Measurements from ENCODE around the gene PRKG1.

DNA sequence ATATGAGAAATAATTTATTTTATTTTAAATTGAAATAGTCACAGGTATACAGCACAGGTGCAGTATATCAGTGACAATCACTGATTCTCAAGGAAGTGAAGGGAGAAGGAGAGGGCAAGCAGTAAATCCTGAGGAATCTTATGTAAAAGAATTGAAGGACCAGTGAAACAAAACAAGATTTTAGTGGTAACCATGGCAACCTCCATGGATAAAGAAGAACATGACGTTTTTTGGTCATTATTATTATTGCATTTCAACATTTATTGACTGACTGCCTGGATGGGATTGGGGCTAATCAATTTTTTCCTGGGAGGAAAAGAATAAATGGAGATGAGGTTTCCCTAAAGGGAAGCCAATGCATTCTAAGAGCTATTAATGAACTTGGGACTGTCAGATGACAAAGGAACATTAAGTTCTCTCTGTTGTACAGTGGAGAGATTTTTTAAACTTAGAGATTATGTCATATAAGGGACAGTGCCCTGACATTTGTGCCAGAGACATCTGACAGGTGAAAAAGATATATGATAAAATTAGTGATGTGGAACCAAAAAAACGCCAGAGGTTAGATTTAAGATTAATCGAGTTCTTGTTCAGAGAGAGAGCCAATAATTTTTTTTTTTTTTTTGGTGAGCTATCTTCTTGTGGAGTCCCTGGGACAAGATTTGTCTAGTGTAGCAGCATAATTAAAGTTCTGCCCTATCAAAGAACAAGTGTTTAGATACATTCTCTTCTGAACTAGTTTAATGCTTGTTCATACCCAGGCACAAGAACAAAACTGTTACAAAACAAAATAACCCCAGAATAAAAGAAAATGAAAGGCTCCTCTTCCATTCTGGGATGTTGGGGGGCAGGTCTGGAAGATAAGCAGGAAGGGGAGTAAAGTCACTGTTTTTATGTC, 345.2 kb downstream of the PRKG1 start:
- TF ChIP-seq POLR2AphosphoS5 (IDR thresholded peaks at IDR 0.05; ENCODE audit: low read depth, low read length): no peak
- TF ChIP-seq, protein P1, sequence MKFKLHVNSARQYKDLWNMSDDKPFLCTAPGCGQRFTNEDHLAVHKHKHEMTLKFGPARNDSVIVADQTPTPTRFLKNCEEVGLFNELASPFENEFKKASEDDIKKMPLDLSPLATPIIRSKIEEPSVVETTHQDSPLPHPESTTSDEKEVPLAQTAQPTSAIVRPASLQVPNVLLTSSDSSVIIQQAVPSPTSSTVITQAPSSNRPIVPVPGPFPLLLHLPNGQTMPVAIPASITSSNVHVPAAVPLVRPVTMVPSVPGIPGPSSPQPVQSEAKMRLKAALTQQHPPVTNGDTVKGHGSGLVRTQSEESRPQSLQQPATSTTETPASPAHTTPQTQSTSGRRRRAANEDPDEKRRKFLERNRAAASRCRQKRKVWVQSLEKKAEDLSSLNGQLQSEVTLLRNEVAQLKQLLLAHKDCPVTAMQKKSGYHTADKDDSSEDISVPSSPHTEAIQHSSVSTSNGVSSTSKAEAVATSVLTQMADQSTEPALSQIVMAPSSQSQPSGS (IDR thresholded peaks at IDR 0.05; ENCODE audit: low read length): no peak

Measured in H1 (cell line).